H1 (cell line): ENCODE results near the gene REM2. TPM values are rescaled to one million over a fixed set of nuclear protein-coding genes. Genes with fewer than 3 reads are reported as not detected.

Source experiments
- CTCF ChIA-PET: fragments of 300-600 bp; sonication (Branson Sonifier 250); formaldehyde crosslinking; loops from one replicate; lab custom pipeline; 2021; ENCODE audit not compliant: partially characterized antibody; lab: Charles Lee
- POLR2A ChIA-PET: fragments of 300-600 bp; sonication (Branson Sonifier 250); formaldehyde crosslinking; loops from one replicate; lab custom pipeline; 2021; ENCODE audit warnings: inconsistent platforms; ENCODE audit not compliant: partially characterized antibody; lab: Charles Lee
- DNase-seq, 2 experiments: peaks; one replicate each; pipeline versions ENCODE4 v3.0.0 to v3.0.0-alpha.2; 2010 to 2022; ENCODE audit warnings: low spot score in 2 of 2, low read depth in 1 of 2, mixed read lengths in 1 of 2
- FAIRE-seq: peaks from 2 replicates; lab custom pipeline; 2011; peaks lifted over from hg19 to GRCh38; lab: Jason Lieb, UNC
- H2AFZ ChIP-seq: 2 replicates; pipeline ENCODE4 v1.8.1; 2012; ENCODE audit warnings: low read length, inconsistent platforms
- H2AK5ac ChIP-seq: 2 replicates; pipeline ENCODE4 v1.6.1; 2013; ENCODE audit warnings: low read depth, low read length
- H2BK120ac ChIP-seq: replicated peaks from 2 replicates; pipeline ENCODE3; 2013; ENCODE audit warnings: low read depth, low read length, inconsistent platforms
- H2BK12ac ChIP-seq: 2 replicates; pipeline ENCODE4 v1.6.1; 2013; ENCODE audit warnings: low read depth, low read length
- H2BK15ac ChIP-seq: 2 replicates; pipeline ENCODE4 v1.6.1; 2013; ENCODE audit warnings: low read length
- H2BK20ac ChIP-seq: 2 replicates; pipeline ENCODE4 v1.6.1; 2013; ENCODE audit warnings: low read length
- H2BK5ac ChIP-seq: 2 replicates; pipeline ENCODE4 v1.6.1; 2013; ENCODE audit warnings: low read depth, low read length
- H3K14ac ChIP-seq: 2 replicates; pipeline ENCODE4 v1.6.1; 2013; ENCODE audit warnings: inconsistent platforms; ENCODE audit not compliant: insufficient read length
- H3K18ac ChIP-seq: 2 replicates; pipeline ENCODE4 v1.6.1; 2013; ENCODE audit warnings: low read length; ENCODE audit errors: extremely low read depth
- H3K23ac ChIP-seq: 2 replicates; pipeline ENCODE4 v1.6.1; 2013; ENCODE audit warnings: inconsistent platforms; ENCODE audit not compliant: insufficient read length
- H3K23me2 ChIP-seq: 2 replicates; pipeline ENCODE4 v1.6.1; 2013; ENCODE audit warnings: low read depth, low read length
- H3K27ac ChIP-seq: 2 replicates; pipeline ENCODE4 v1.6.1; 2011; ENCODE audit warnings: low read depth, low read length, inconsistent platforms
- H3K27me3 ChIP-seq, 4 experiments: replicated peaks in 1 of 4; 1 replicate in 1 of 4; 2 replicates in 3 of 4; pipeline versions ENCODE4 v1.6.1 to v1.8.1; 2011 to 2013; ENCODE audit warnings: low read length in 3 of 4, mild to moderate bottlenecking in 3 of 4, inconsistent platforms in 2 of 4, mixed read lengths in 2 of 4, moderate library complexity in 1 of 4; ENCODE audit not compliant: control insufficient read depth in 3 of 4, insufficient read depth in 3 of 4; ENCODE audit errors: extremely low read depth in 1 of 4
- H3K36me3 ChIP-seq, 4 experiments: 2 replicates each; pipeline versions ENCODE4 v1.6.1 to v1.8.1; 2011 to 2013; ENCODE audit warnings: mild to moderate bottlenecking in 4 of 4, low read length in 3 of 4, moderate library complexity in 2 of 4, control low read depth in 1 of 4, inconsistent platforms in 1 of 4; ENCODE audit not compliant: insufficient read depth in 4 of 4, control insufficient read depth in 2 of 4
- H3K4ac ChIP-seq: replicated peaks from 2 replicates; pipeline ENCODE3; 2013; ENCODE audit warnings: low read length, low read depth, mixed read lengths, inconsistent platforms; ENCODE audit not compliant: insufficient read length
- H3K4me1 ChIP-seq, 4 experiments: replicated peaks in 1 of 4; 1 replicate in 1 of 4; 2 replicates in 3 of 4; pipeline versions ENCODE4 v1.6.1 to v1.8.1; 2011 to 2013; ENCODE audit warnings: low read length in 3 of 4, inconsistent platforms in 2 of 4, mixed read lengths in 1 of 4; ENCODE audit not compliant: insufficient read depth in 4 of 4, control insufficient read depth in 3 of 4
- H3K4me2 ChIP-seq, 2 experiments: 2 replicates each; pipeline versions ENCODE4 v1.6.1 to v1.8.1; 2011 to 2013; ENCODE audit warnings: low read depth in 2 of 2, low read length in 2 of 2, control low read depth in 1 of 2, inconsistent platforms in 1 of 2, mild to moderate bottlenecking in 1 of 2; ENCODE audit not compliant: insufficient read depth in 1 of 2
- H3K4me3 ChIP-seq, 4 experiments: fragments of 200-600, 300-600 bp in 1 of 4; sonication (generic), shearing (Covaris generic), sonication (Bioruptor Twin) in 1 of 4; 2 replicates each; pipeline versions ENCODE4 v1.5.1 to v1.8.1; 2011 to 2016; ENCODE audit warnings: low read length in 4 of 4, low read depth in 3 of 4, control low read depth in 2 of 4, inconsistent platforms in 2 of 4, mild to moderate bottlenecking in 2 of 4, mixed read lengths in 1 of 4, moderate library complexity in 1 of 4; ENCODE audit not compliant: insufficient read depth in 2 of 4; ENCODE audit errors: extremely low read depth in 1 of 4
- H3K56ac ChIP-seq: replicated peaks from 2 replicates; pipeline ENCODE3; 2013; ENCODE audit warnings: low read depth, mild to moderate bottlenecking, mixed read lengths, low read length, inconsistent platforms; ENCODE audit not compliant: insufficient read length
- H3K79me1 ChIP-seq: 2 replicates; pipeline ENCODE4 v1.6.1; 2013; ENCODE audit warnings: low read depth, low read length, control low read depth
- H3K79me2 ChIP-seq, 2 experiments: 2 replicates each; pipeline versions ENCODE4 v1.6.1 to v1.8.1; 2012 to 2013; ENCODE audit warnings: low read length in 2 of 2, mild to moderate bottlenecking in 2 of 2, inconsistent platforms in 1 of 2; ENCODE audit not compliant: insufficient read depth in 2 of 2, control insufficient read depth in 1 of 2
- H3K9ac ChIP-seq, 4 experiments: replicated peaks in 1 of 4; 1 replicate in 1 of 4; 2 replicates in 3 of 4; pipeline versions ENCODE4 v1.6.1 to v1.8.1; 2011 to 2013; ENCODE audit warnings: low read depth in 3 of 4, low read length in 3 of 4, control low read depth in 2 of 4, mild to moderate bottlenecking in 2 of 4, moderate library complexity in 2 of 4, inconsistent platforms in 1 of 4; ENCODE audit errors: extremely low read depth in 1 of 4
- H3K9me3 ChIP-seq, 2 experiments: 2 replicates each; pipeline versions ENCODE4 v1.6.1 to v1.8.1; 2012 to 2013; ENCODE audit warnings: mild to moderate bottlenecking in 2 of 2, moderate library complexity in 2 of 2, control low read depth in 1 of 2, inconsistent platforms in 1 of 2, low read depth in 1 of 2, low read length in 1 of 2, mixed read lengths in 1 of 2; ENCODE audit not compliant: insufficient read depth in 2 of 2
- H4K20me1 ChIP-seq, 2 experiments: replicated peaks in 1 of 2; 2 replicates each; pipeline versions ENCODE3 to v1.8.1; 2011 to 2013; ENCODE audit warnings: inconsistent platforms in 2 of 2, low read length in 2 of 2, mild to moderate bottlenecking in 1 of 2; ENCODE audit not compliant: insufficient read depth in 2 of 2, control insufficient read depth in 1 of 2
- H4K5ac ChIP-seq: 2 replicates; pipeline ENCODE4 v1.6.1; 2013; ENCODE audit warnings: low read length, low read depth, mixed read lengths, inconsistent platforms; ENCODE audit not compliant: insufficient read length
- H4K8ac ChIP-seq: 2 replicates; pipeline ENCODE4 v1.8.0; 2013; ENCODE audit warnings: mild to moderate bottlenecking, moderate library complexity, low read length, inconsistent platforms; ENCODE audit not compliant: insufficient read depth; ENCODE audit errors: extremely low read depth
- H4K91ac ChIP-seq: replicated peaks from 2 replicates; pipeline ENCODE3; 2013; ENCODE audit warnings: low read length, mixed read lengths, inconsistent platforms; ENCODE audit not compliant: insufficient read length
- HDAC2 ChIP-seq, 2 experiments: fragments of 300-600 bp in 1 of 2; sonication (generic) in 1 of 2; IDR thresholded peaks; 2 replicates each; pipeline ENCODE4 v1.6.1; 2011 to 2012; ENCODE audit warnings: low read depth in 2 of 2, low read length in 2 of 2, mild to moderate bottlenecking in 2 of 2, moderate library complexity in 2 of 2, borderline replicate concordance in 1 of 2, inconsistent platforms in 1 of 2
- JUND ChIP-seq: IDR thresholded peaks from 2 replicates; pipeline ENCODE4 v1.6.1; 2011; ENCODE audit warnings: mild to moderate bottlenecking, improper control_type of control experiment, low read length
- ZNF274 ChIP-seq: IDR thresholded peaks from 2 replicates; pipeline ENCODE4 v1.7.0; 2012; ENCODE audit warnings: low read length, borderline replicate concordance; ENCODE audit errors: extremely low read depth
- WGBS, 2 experiments: shearing (Covaris generic) in 1 of 2; methylation state at CpG; one replicate each; pipeline versions ENCODE4 v1.1.6 to v1.1.7; 2013 to 2015; ENCODE audit warnings: low lambda C conversion rate in 2 of 2, mixed read lengths in 2 of 2, inconsistent platforms in 1 of 2, low coverage in 1 of 2, missing lambda C conversion rate in 1 of 2; ENCODE audit not compliant: insufficient replicate concordance in 2 of 2, insufficient coverage in 1 of 2, insufficient read length in 1 of 2; ENCODE audit errors: extremely low coverage in 1 of 2, missing lambda C conversion rate in 1 of 2; 5-methylcytosine and 5-hydroxymethylcytosine counted together
- polyA plus RNA-seq, 7 experiments: library from polyadenylated mRNA; depleted of rRNA in 3 of 7; stranded (reverse) in 5 of 7; unstranded in 2 of 7; fragments of >200 nt in 5 of 7; fragments of 200-250 nt in 2 of 7; gene quantifications; 1 replicate in 5 of 7; 2 replicates in 1 of 7; 4 replicates in 1 of 7; pipeline versions ENCODE4 v1.2.1 to v1.2.3, GENCODE V29; 2011 to 2013; ENCODE audit warnings: missing spikeins in 2 of 7, mixed read lengths in 2 of 7
- total RNA-seq: library from RNA; stranded (reverse); fragmentation: NEBNext Ultra II Directional; extraction: Animal tissue kit (Norgen Biotek cat#: 25700); gene quantifications from 2 replicates; pipeline ENCODE4 v1.2.1, GENCODE V29; 2021

Gene REM2
- total and polyA plus RNA-seq, 2 of the 8 experiments (the other 6 are each of a cell fraction or from before 2014, with no cell fraction given), result 1.00 to 1.1 TPM

GRCh38 chr14:22875748-22876319 lies 7.2 kb upstream of the REM2 start:
- Histone ChIP-seq H2BK120ac (no peak overlapping the region), H4K20me1 (no peaks in the 10 kb centered on the region), H2BK12ac (no peak overlapping the region), H3K14ac (no peak overlapping the region), H3K27me3 (no peaks in the 10 kb centered on the region), H2BK15ac (no peak overlapping the region), H3K4me3 (no peak overlapping the region), H3K4me1 (peaks cover 0 to 6% (median 2%) of the 10 kb centered on the region in 4 experiments; a peak in 4 of 7 replicates), H2BK20ac (no peak overlapping the region), H3K9me3 (no peaks in the 10 kb centered on the region), H2AFZ (no peak overlapping the region), H3K79me1 (no peaks in the 10 kb centered on the region), H3K4me2 (no peak overlapping the region), H3K9ac (no peak overlapping the region), H3K4ac (no peak overlapping the region), H3K79me2 (no peaks in the 10 kb centered on the region), H3K23me2 (peaks cover 5% of the 10 kb centered on the region), H4K8ac (no peak overlapping the region; the same call in 1 of the 2 replicates), H2BK5ac (no peak overlapping the region), H3K18ac (no peak overlapping the region), H3K23ac (no peak overlapping the region), H4K5ac (no peak overlapping the region), H3K36me3 (no peaks in the 10 kb centered on the region; a peak in 2 of 8 replicates), H3K56ac (no peak overlapping the region), H4K91ac (no peak overlapping the region), H3K27ac (no peak overlapping the region), H2AK5ac (no peak overlapping the region)
- ChIA-PET CTCF (interaction anchor here (1.2 to 56.0 kb wide), 5 partner anchors 8 to 306 kb away, joined by 3 to 1562 read pairs (median 121); partner anchors contain the start of genes MMP14, MRPL52, REM2 and SLC7A7), POLR2A (interaction anchor here (1.0 to 6.6 kb wide), 2 partner anchors 8 to 27 kb away, joined by 3 to 54 read pairs; partner anchors contain the start of gene REM2)
- WGBS, 2 experiments, result 91% methylated on average over 20 of the region's 20 CpGs; no CpG with 5 or more reads in 1 of the 2 experiments
- no peak for DNase-seq
- no peak for FAIRE-seq
- no peak for TF ChIP-seq HDAC2 (IDR thresholded peaks at IDR 0.05; ENCODE audit: borderline replicate concordance in 1 of 2, low read depth in 2 of 2, low read length in 2 of 2)
- no peak for TF ChIP-seq JUND
- no peak for TF ChIP-seq ZNF274
